Panc1 (cell line): Measurements from ENCODE around the gene UGT1A8. TPM values are rescaled to one million over a fixed set of nuclear protein-coding genes. Genes with fewer than 3 reads are reported as not detected.
A peak's percentile ranks its signal among the peaks of the same experiment; 100 is the strongest.

Experiments
- ATAC-seq: fragments of 200-7000 bp; cut with Tn5 transposase; 2 replicates; pipeline ENCODE4 v1.9.1; 2020; ENCODE audit warnings: mild to moderate bottlenecking, moderate library complexity
- BruUV-seq: library from RNA; stranded (reverse); fragments of 400-500 nt; replicated peaks from 2 replicates; lab custom pipeline; 2021; lab: Mats Ljungman, UMichigan
- CTCF ChIA-PET: fragments of 300-600 bp; sonication (Branson Sonifier 250); formaldehyde crosslinking; loops from one replicate; lab custom pipeline; 2022; ENCODE audit warnings: antibody characterized with exemption; lab: Charles Lee
- POLR2A ChIA-PET: fragments of 300-600 bp; sonication (Branson Sonifier 250); formaldehyde crosslinking; loops from one replicate; lab custom pipeline; 2022; ENCODE audit warnings: antibody characterized with exemption; lab: Charles Lee
- DNase-seq: peaks from one replicate; pipeline ENCODE4 v3.0.0-alpha.2; 2010; ENCODE audit warnings: low read depth, low spot score
- H3K27ac ChIP-seq: 2 replicates; pipeline ENCODE4 v1.5.1; 2011; ENCODE audit warnings: mild to moderate bottlenecking, low read length, inconsistent platforms
- H3K27me3 ChIP-seq: fragments of 200-500 bp; sonication (Bioruptor generic); 2 replicates; pipeline ENCODE4 v1.6.0; 2014; ENCODE audit warnings: low read length, inconsistent platforms; ENCODE audit not compliant: control insufficient read depth, insufficient read depth
- H3K36me3 ChIP-seq: fragments of 200-500 bp; sonication (Bioruptor generic); 2 replicates; pipeline ENCODE4 v1.5.1; 2014; ENCODE audit warnings: inconsistent platforms, mild to moderate bottlenecking, low read length, moderate library complexity; ENCODE audit not compliant: control insufficient read depth, insufficient read depth
- H3K4me1 ChIP-seq: 2 replicates; pipeline ENCODE4 v1.5.1; 2011; ENCODE audit warnings: inconsistent platforms, mild to moderate bottlenecking, low read length, moderate library complexity; ENCODE audit not compliant: control insufficient read depth, insufficient read depth
- H3K4me3 ChIP-seq, 2 experiments: 2 replicates each; pipeline ENCODE4 v1.5.1; 2011 to 2012; ENCODE audit warnings: low read depth in 2 of 2, low read length in 2 of 2, mild to moderate bottlenecking in 2 of 2, inconsistent platforms in 1 of 2, moderate library complexity in 1 of 2
- H3K9me3 ChIP-seq: fragments of 200-500 bp; sonication (Bioruptor generic); 2 replicates; pipeline ENCODE4 v1.5.1; 2014; ENCODE audit warnings: low read depth, mild to moderate bottlenecking, inconsistent platforms, low read length, moderate library complexity; ENCODE audit not compliant: control insufficient read depth, insufficient read depth
- CTCF ChIP-seq: fragments of 450-650 bp; IDR thresholded peaks from 2 replicates; pipeline ENCODE4 v1.5.1; 2017; ENCODE audit warnings: mild to moderate bottlenecking
- POLR2AphosphoS5 ChIP-seq: IDR thresholded peaks from 2 replicates; pipeline ENCODE4 v1.6.1; 2012; ENCODE audit warnings: mild to moderate bottlenecking, low read depth, low read length, moderate library complexity
- REST ChIP-seq, 2 experiments: IDR thresholded peaks; 2 replicates each; pipeline ENCODE4 v1.6.1; 2011 to 2012; ENCODE audit warnings: low read depth in 2 of 2, control low read depth in 1 of 2, low read length in 1 of 2, mild to moderate bottlenecking in 1 of 2, moderate library complexity in 1 of 2; ENCODE audit not compliant: insufficient read depth in 1 of 2
- SIN3A ChIP-seq: IDR thresholded peaks from 2 replicates; pipeline ENCODE4 v1.6.1; 2012; ENCODE audit warnings: low read depth, mild to moderate bottlenecking, low read length, moderate library complexity, borderline replicate concordance; ENCODE audit not compliant: insufficient read depth
- TCF7L2 ChIP-seq: IDR thresholded peaks from 2 replicates; pipeline ENCODE4 v1.6.1; 2011; ENCODE audit warnings: mild to moderate bottlenecking, low read depth, low read length, inconsistent platforms
- in situ Hi-C: cut with HindIII; loops from 2 replicates; pipeline ENCODE4 v1.10.0; 2016; ENCODE audit warnings: low sequenced_read_pairs, low pct_unique_long_range_greater_than_20kb
- intact Hi-C: fragments of 100-400 bp; cut with micrococcal nuclease; formaldehyde crosslinking; loops from one replicate; pipeline ENCODE4 v1.10.0; 2022; ENCODE audit not compliant: unreplicated experiment
- total RNA-seq: library from RNA; stranded (reverse); gene quantifications from one replicate; pipeline ENCODE4 v1.2.1, GENCODE V29; 2021; ENCODE audit not compliant: unreplicated experiment

The UGT1A8 gene
- total RNA-seq, 1 experiment from 2014 or later: 0.15 TPM

DNA sequence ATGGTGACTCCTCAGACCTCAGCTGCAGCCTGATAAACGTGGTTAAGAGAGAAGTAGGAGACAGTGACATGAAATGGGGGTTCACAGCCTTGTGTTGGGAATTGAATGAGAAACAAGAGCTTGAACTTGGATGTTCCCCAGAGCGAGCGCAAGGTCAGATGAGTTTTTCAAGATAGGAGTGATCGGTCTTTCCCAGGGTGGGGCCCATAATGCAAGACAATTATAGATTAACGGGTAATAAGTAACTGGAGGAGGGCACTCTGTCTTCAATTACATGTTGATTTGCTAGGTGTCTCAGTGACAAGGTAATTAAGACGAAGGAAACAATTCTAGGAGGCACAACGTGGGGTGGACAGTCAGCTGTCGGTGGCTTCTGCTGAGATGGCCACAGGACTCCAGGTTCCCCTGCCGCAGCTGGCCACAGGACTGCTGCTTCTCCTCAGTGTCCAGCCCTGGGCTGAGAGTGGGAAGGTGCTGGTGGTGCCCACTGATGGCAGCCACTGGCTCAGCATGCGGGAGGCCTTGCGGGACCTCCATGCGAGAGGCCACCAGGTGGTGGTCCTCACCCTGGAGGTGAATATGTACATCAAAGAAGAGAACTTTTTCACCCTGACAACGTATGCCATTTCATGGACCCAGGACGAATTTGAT, 95.3 kb downstream of the UGT1A8 start, which contains the start of gene UGT1A5:
UGT1A5 (plus strand) TSS at position 297 of the 651 bp plus-strand sequence; CDS start at position 382, 85 bp downstream.
- Histone ChIP-seq H3K4me1 (no peaks in the 10 kb centered on the region; the same call in 1 of the 2 replicates), H3K27me3 (no peaks in the 10 kb centered on the region), H3K36me3 (no peaks in the 10 kb centered on the region), H3K9me3 (no peaks in the 10 kb centered on the region), H3K4me3 (no peak within 1 kb of the TSS), H3K27ac (peak within 1 kb of the TSS; percentile 24; the same call in 1 of the 2 replicates)
- no peak for ATAC-seq
- ChIA-PET CTCF (no interaction called here), POLR2A (no interaction called here)
- intact Hi-C loops: no loop called here
- in situ Hi-C loops: no loop called here
- no peak for DNase-seq
- no TSS peak for BruUV-seq
- TF ChIP-seq SIN3A (no peak), TCF7L2 (no peak), CTCF (no peak), REST (IDR thresholded peaks at IDR 0.05; ENCODE audit: insufficient read depth in 1 of 2, low read depth in 2 of 2, low read length in 1 of 2) (no peak), POLR2AphosphoS5 (no peak)

- DNase-seq (no peak), ATAC-seq (no peak)
- ChIA-PET POLR2A (no interaction called here), CTCF (no interaction called here)
- H3K4me3 ChIP-seq: no peak overlapping the region
- intact Hi-C loops: no loop called here
- no peak for TF ChIP-seq SIN3A
- no peak for TF ChIP-seq CTCF
- no peak for TF ChIP-seq REST (IDR thresholded peaks at IDR 0.05; ENCODE audit: insufficient read depth in 1 of 2, low read depth in 2 of 2, low read length in 1 of 2)
- no peak for TF ChIP-seq POLR2AphosphoS5
- no peak for TF ChIP-seq TCF7L2
- no peaks in the 10 kb centered on the region for H3K9me3 ChIP-seq
- no TSS peak for BruUV-seq
- H3K27me3 ChIP-seq: no peaks in the 10 kb centered on the region
- no peaks in the 10 kb centered on the region; the same call in 1 of the 2 replicates for H3K4me1 ChIP-seq
- in situ Hi-C loops: no loop called here
- H3K27ac ChIP-seq: no peak overlapping the region
- H3K36me3 ChIP-seq: no peaks in the 10 kb centered on the region
Measured at GRCh38 chr2:233713262-233713615, 95.8 kb downstream of the UGT1A8 start.
